ENCODE data around the gene SNAPIN. TPM values are rescaled to one million over a fixed set of nuclear protein-coding genes. Genes with fewer than 3 reads are reported as not detected.

Gene SNAPIN
- total RNA-seq, 1 donor from 2014 or later, result 40.3 TPM

DNA sequence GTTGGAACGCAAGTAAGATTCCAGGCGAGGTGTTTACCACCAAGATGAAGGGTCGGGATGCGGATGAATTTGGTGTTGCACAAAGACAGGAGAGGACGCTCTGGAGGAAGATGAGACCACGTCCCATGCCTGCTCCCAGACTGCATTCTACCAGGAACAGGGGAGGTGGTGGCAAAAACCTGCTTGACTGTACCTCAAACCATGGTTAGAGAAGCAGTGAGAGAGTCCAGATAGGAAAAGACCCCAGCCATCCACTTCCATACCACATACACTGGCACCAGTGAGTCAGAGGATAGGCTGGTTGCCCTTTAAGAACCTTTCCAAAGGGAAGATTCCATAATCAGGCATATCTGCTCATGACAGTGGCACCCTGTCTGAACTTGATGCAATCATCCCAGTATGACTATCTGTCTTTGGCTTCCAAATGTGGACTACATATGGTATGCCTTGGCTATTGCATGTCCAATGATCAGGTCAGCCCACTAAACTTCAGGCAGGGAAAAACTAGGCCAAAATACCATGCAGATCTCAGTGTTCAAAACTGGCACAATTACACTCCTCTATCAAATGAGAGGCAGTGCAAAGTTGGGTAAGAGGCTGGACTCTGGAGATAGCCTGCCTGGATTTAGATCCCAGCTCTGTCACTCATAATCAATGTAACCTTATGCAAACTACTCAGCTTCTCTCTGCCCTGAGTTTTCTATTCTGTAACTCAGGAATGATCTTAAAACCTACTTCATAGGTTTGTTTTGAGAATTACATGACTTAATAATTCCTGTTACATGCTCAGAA lies 40.6 kb downstream of the SNAPIN start:
- no peak for DNase-seq (ENCODE audit: extremely low spot score, unreplicated experiment)
- H3K27ac Mint-ChIP-seq, result no peak overlapping the region
- H3K27me3 Mint-ChIP-seq, result no peaks in the 10 kb centered on the region
- no peak overlapping the region for H3K4me3 Mint-ChIP-seq
- no peaks in the 10 kb centered on the region for H3K9me3 Mint-ChIP-seq
- TF ChIP-seq, protein P1, sequence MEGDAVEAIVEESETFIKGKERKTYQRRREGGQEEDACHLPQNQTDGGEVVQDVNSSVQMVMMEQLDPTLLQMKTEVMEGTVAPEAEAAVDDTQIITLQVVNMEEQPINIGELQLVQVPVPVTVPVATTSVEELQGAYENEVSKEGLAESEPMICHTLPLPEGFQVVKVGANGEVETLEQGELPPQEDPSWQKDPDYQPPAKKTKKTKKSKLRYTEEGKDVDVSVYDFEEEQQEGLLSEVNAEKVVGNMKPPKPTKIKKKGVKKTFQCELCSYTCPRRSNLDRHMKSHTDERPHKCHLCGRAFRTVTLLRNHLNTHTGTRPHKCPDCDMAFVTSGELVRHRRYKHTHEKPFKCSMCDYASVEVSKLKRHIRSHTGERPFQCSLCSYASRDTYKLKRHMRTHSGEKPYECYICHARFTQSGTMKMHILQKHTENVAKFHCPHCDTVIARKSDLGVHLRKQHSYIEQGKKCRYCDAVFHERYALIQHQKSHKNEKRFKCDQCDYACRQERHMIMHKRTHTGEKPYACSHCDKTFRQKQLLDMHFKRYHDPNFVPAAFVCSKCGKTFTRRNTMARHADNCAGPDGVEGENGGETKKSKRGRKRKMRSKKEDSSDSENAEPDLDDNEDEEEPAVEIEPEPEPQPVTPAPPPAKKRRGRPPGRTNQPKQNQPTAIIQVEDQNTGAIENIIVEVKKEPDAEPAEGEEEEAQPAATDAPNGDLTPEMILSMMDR (conservative IDR thresholded peaks at IDR 0.05), result no peak
- H3K36me3 Mint-ChIP-seq, result no peaks in the 10 kb centered on the region
- H3K4me1 Mint-ChIP-seq (ENCODE audit: unreplicated experiment), result peaks cover 13% of the 10 kb centered on the region

DNA sequence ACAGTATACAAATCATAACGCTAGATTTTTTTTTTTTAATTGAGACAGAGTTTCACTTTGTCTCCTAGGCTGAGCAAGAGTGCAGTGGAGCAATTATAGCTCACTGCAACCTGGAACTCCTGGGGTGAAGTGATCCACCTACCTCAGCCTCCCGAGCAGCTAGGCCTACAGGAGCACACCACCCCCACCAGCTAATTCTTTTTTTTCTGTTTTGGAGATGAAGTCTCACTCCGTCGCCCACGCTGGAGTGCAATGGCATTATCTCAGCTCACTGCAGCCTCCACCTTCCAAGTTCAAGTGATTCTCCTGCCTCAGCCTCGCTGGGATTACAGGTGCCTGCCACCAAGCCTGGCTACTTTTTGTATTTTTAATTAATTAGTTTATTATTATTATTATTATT lies 41.3 kb downstream of the SNAPIN start:
- H3K36me3 Mint-ChIP-seq, result no peaks in the 10 kb centered on the region
- TF ChIP-seq, protein P1 (conservative IDR thresholded peaks at IDR 0.05), result no peak
- H3K27me3 Mint-ChIP-seq, result no peaks in the 10 kb centered on the region
- H3K27ac Mint-ChIP-seq, result no peak overlapping the region
- peaks cover 13% of the 10 kb centered on the region for H3K4me1 Mint-ChIP-seq (ENCODE audit: unreplicated experiment)
- DNase-seq (ENCODE audit: extremely low spot score, unreplicated experiment), result no peak
- H3K9me3 Mint-ChIP-seq, result no peaks in the 10 kb centered on the region
- no peak overlapping the region for H3K4me3 Mint-ChIP-seq

DNA sequence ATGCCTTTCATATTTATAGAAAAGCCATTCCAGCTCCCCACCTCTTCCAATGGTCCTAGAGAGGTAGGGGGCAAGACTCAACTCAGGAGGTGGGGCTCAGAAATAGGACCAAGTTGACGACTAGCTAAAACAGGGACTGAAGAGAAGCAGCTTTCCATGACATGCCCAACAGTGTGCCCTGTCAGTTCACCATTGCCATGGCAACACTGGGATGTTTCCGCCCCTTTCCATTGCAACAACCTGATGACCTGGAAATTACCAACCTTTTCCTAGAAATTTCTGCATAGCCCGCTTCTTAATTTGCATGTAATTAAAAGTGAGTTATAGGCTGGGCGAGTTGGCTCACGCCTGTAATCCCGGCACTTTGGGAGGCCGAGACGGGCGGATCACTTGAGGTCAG lies 47.0 kb downstream of the SNAPIN start:
- H3K4me3 Mint-ChIP-seq, result no peak overlapping the region
- no peaks in the 10 kb centered on the region for H3K27me3 Mint-ChIP-seq
- H3K36me3 Mint-ChIP-seq, result no peaks in the 10 kb centered on the region
- no peaks in the 10 kb centered on the region for H3K4me1 Mint-ChIP-seq (ENCODE audit: unreplicated experiment)
- no peak for DNase-seq (ENCODE audit: extremely low spot score, unreplicated experiment)
- TF ChIP-seq, protein P1 (conservative IDR thresholded peaks at IDR 0.05), result no peak
- no peaks in the 10 kb centered on the region for H3K9me3 Mint-ChIP-seq
- H3K27ac Mint-ChIP-seq, result no peak overlapping the region

DNA sequence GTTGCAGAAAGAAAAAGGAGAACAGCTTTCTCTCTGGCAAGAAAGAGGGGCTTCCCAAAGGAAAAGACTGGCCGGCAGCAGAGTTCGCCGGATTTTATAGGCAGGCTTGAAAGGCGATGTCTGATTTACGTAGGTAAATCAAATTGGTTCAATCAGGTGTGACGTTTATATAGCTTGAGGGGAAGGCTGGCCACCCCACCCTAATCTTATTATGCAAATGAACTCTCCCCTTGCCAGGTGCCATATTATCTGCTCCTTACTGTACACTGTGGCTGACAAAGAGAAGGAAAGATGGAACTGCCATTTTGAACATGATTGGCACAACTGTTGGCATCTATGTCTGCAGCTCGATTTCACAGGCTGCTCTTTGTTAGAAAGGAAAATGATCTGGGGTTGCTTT lies 52.5 kb downstream of the SNAPIN start:
- TF ChIP-seq, protein P1 (conservative IDR thresholded peaks at IDR 0.05), result no peak
- no peaks in the 10 kb centered on the region for H3K4me1 Mint-ChIP-seq (ENCODE audit: unreplicated experiment)

More for the DNA sequence above, 52.5 kb downstream of the SNAPIN start:
- Mint-ChIP-seq H3K36me3 (no peaks in the 10 kb centered on the region), H3K4me3 (no peak overlapping the region), H3K27me3 (peaks cover 3% of the 10 kb centered on the region), H3K9me3 (no peaks in the 10 kb centered on the region), H3K27ac (no peak overlapping the region)
- DNase-seq (ENCODE audit: extremely low spot score, unreplicated experiment), result no peak

Small RNA genes within 50 kb of the gene (microRNA-seq; reads per million reads assigned to microRNA genes)
- not detected for gene MIR8083

Other genes starting within 250 kb of the SNAPIN start
- gene S100A7A, start 242.2 kb upstream of the SNAPIN start, total RNA-seq (ENCODE audit: low replicate concordance), result not detected in 2 replicates
- 6.2 and 10.2 TPM in 2 replicates for gene S100A7, start 198.1 kb upstream of the SNAPIN start, total RNA-seq (ENCODE audit: low replicate concordance)
- 21.9 and 1,154 TPM in 2 replicates for gene S100A6, start 122.7 kb upstream of the SNAPIN start, total RNA-seq (ENCODE audit: low replicate concordance)
- gene S100A5, start 117.8 kb upstream of the SNAPIN start, total RNA-seq (ENCODE audit: low replicate concordance), result 0.62 TPM in 1 of 2 replicates, not detected in the other
- gene S100A4, start 112.9 kb upstream of the SNAPIN start, total RNA-seq (ENCODE audit: low replicate concordance), result 61.0 and 200 TPM in 2 replicates
- 1.4 and 2.8 TPM in 2 replicates for gene S100A3, start 109.4 kb upstream of the SNAPIN start, total RNA-seq (ENCODE audit: low replicate concordance)
- gene S100A2, start 92.9 kb upstream of the SNAPIN start, total RNA-seq (ENCODE audit: low replicate concordance), result 0.75 and 2.4 TPM in 2 replicates
- gene S100A16, start 45.6 kb upstream of the SNAPIN start, total RNA-seq (ENCODE audit: low replicate concordance), result 173 and 517 TPM in 2 replicates
- gene S100A14, start 42.4 kb upstream of the SNAPIN start, total RNA-seq (ENCODE audit: low replicate concordance), result 139 and 266 TPM in 2 replicates
- 58.3 and 102 TPM in 2 replicates for gene S100A13, start 31.2 kb upstream of the SNAPIN start, total RNA-seq (ENCODE audit: low replicate concordance)
- gene S100A1, start 30.3 kb upstream of the SNAPIN start, total RNA-seq (ENCODE audit: low replicate concordance), result 0.97 TPM in 1 of 2 replicates, not detected in the other
- 87.5 and 108 TPM in 2 replicates for gene CHTOP, start 24.6 kb upstream of the SNAPIN start, total RNA-seq (ENCODE audit: low replicate concordance)
- gene ILF2, start 12.3 kb downstream of the SNAPIN start, total RNA-seq (ENCODE audit: low replicate concordance), result 241 and 291 TPM in 2 replicates
- 2.2 and 2.4 TPM in 2 replicates for gene NPR1, start 20.0 kb downstream of the SNAPIN start, total RNA-seq (ENCODE audit: low replicate concordance)
- gene INTS3, start 69.3 kb downstream of the SNAPIN start, total RNA-seq (ENCODE audit: low replicate concordance), result 70.3 and 90.8 TPM in 2 replicates
- gene SLC27A3, start 116.7 kb downstream of the SNAPIN start, total RNA-seq (ENCODE audit: low replicate concordance), result 20.6 and 22.1 TPM in 2 replicates

Measured in type B pancreatic cell (in vitro differentiated cells).